Activated CD4-positive, CD25-positive, alpha-beta regulatory T cell treated with anti-CD3 and anti-CD28 coated beads, Interleukin-2, amount 50 U/mL, for 16 hours (primary cell): ENCODE measurements around the gene LRMDA.
"Not testable (repeated sequence)": the region's sequence is repeated elsewhere in the genome, so short reads cannot be mapped to it uniquely, and the experiment has no call there.

ENCODE experiments used
- DNase-seq: peaks from one replicate; pipeline ENCODE4 v3.0.0-alpha.2; 2020; ENCODE audit warnings: low read depth, low spot score

LRMDA gene

GRCh38 chr10:76119036-76119435 is 687.6 kb downstream of the LRMDA start:
- no peak for DNase-seq

DNA sequence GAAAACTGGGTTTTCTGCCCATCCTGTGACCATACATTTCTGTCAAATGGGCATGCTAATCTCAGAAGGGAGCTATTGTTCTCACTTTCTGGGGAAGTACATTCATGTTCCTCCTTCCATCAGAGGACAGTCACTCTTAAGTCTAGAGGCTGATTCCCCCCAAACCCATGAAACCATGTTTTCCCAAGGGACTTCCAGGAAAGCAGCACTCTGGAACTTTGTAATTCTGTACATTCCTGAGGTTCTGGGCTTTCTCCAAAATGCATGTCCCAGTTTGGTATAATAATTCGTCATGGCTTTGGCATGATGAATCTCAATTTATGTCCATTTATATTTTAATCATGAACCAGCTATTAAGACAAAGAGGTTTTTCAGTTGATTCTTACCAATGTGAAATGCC is 688.1 kb downstream of the LRMDA start:
- no peak for DNase-seq

DNA sequence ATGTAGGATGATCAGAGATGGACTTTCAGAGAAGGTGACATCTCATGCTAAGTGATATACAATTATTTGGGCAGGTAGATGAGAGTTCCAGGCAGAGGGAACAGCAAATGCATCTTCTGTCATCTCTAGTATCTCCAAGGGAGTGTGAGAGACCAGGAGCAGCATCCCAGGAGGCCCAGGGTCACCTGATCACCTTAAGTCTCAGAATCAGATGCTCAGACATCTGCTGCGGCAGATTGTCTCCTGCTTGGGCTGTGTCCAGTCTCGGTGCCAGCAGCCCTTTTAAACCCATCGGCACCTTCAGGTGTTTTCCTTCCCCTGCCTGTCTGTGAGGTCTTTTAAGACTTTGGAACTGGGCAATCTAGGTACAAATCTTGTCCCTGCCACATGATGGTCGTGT is 690.6 kb downstream of the LRMDA start:
- no peak for DNase-seq

DNA sequence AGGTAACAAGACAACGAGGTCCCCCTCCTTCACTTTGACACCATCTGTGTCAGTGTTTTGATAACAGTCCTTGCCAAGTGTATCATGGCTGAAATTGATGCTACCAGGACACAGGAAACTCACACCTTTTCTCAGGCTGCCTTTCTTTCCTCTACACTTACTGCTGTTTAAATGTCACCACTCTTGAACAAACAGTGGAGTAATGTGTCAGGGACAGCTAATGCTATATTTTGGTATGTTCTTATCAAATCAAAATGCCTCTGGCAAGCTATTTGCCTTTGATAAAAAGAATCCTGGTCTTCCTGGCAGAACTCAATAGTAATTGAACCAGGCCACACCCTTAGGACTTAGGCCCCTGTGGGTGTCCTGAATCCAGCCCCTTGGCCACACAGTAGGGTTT is 692.9 kb downstream of the LRMDA start:
- no peak for DNase-seq

GRCh38 chr10:76125900-76126299 is 694.5 kb downstream of the LRMDA start:
- no peak for DNase-seq

DNA sequence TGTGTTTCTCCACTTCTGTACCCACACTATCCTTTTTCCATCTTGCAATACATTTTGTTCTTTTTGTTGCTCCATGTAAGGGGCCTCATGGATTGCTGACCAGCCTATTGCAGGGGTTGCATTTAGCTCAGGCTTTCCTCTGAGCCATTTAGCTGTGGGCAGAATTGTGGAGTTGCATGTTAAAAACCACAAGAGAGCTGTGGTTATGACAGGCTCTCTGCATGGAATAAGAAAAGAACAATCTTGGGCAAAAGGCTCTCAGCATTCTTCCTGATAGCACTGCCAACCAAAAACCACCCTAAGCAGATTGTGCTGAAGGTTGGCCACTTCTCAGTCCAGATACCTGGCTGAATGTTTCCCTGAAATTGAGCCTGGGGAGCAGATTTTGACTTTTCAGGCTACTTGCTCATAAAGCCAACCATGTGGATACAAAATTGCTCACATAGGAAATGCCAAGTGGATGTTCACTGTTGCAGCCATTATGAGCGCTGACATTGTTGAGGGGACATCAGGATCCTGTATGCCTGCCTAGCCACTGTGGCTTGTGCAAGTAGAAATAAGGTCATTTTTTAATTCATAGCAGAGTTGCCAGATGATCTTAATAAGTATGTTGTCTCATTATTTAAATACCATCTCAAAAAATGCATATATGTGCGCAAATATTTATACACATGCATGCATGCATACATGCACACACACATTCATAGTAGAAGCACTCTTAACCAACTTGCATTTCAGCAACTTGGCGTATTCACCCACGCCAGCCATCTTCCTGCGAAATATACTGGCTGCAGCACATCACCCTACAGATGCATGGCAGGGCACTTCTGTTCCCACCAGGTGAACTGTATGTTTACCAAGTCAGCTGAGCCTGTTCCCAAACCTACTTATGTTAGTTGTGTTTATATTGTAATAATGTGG is 695.4 kb downstream of the LRMDA start:
- DNase-seq = no peak

GRCh38 chr10:76127984-76128589 is 696.7 kb downstream of the LRMDA start:
- no peak for DNase-seq

DNA sequence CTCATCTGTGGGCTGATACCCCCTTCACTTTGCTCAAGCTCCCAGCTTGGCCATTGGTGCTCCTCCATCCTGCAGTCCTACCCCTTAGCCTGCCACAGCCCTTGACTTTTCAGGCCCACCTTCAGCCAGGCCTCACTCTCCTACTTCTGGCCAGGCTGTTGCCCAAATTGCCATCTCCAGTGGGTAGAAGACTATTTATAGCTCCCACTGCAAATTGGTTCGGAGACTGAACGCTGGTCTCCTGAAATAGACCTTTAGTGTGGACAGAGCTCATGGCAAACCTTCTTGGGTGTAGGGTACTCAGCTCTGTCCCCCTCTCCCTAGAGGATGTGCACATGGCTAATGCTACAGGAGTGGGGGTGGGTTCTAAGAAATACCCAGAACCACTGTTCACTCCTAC is 697.8 kb downstream of the LRMDA start:
- no peak for DNase-seq

DNA sequence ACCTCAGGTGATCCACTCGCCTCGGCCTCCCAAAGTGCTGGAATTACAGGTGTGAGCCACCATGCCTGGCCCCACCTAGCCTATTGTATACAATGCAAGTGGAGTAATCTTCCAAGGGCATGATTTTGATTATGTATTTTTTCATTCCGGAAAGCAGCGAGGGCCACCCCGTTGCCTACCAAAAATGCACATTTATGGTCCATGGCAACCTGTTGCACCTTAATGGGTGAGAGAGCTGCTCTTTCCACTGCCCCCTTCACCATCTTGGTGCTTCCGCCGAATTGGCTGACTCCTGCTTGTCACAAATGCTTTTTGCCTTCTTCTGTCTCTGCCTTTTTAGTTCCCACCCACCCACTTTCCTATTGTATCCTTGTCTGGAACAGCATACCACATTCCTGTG is 699.5 kb downstream of the LRMDA start:
- DNase-seq = no peak

GRCh38 chr10:76133597-76134255 is 702.3 kb downstream of the LRMDA start:
- DNase-seq = no peak

GRCh38 chr10:76136961-76137360 is 705.5 kb downstream of the LRMDA start:
- no peak for DNase-seq

- DNase-seq = no peak
Observed at GRCh38 chr10:76138286-76138685, 706.9 kb downstream of the LRMDA start.

DNA sequence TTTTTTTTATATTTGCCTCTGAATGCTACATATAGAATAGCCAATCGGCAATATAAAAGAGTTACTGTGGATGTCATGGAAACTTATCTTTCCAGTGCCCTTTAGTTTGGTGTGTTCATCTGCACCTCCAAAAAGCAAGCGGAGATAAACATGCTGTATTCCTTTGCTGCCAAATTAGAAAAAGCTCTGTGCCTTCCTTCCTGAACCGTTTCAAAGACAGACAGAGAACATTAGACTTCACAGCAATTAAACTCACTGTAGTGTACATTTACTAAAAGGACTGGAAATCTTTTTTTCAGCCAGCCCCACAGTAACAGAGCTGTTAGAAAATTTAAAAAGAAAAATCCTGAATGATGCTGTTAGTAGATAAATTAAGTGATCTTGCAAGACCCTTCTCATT is 707.5 kb downstream of the LRMDA start:
- DNase-seq = no peak

GRCh38 chr10:76139431-76139830 is 708.0 kb downstream of the LRMDA start:
- DNase-seq = no peak

DNA sequence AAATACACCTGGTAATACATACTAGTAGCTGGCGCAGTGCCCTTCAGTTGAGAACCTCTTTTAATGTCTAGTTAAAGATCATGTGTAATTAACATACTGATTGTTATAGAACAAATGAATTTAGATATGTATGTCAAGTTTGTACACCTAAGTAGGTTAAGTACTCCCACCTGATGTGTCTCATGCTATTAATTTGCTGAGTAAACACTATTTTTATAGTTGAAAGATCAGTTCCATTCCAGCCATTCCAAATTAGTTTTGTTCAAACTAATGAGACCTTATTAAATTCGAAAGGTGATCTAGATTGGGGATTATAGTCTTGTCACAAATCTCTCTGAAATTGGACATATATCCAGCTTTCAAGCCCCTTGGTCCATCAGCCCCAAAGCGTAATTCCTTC is 710.0 kb downstream of the LRMDA start:
- DNase-seq = no peak

DNA sequence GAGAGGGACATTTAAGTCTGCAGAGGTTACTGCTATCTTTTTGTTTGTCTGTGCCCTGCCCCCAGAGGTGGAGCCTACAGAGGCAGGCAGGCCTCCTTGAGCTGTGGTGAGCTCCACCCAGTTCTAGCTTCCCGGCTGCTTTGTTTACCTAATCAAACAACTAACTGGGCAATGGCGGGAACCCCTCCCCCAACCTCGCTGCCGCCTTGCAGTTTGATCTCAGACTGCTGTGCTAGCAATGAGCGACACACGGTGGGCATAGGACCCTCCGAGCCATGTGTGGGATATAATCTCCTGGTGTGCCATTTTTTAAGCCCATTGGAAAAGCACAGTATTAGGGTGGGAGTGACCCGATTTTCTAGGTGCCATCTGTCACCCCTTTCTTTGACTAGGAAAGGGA is 716.8 kb downstream of the LRMDA start:
- not testable (repeated sequence) for DNase-seq

- DNase-seq = no peak
Observed at GRCh38 chr10:76149182-76149581, 717.8 kb downstream of the LRMDA start.

- DNase-seq = no peak
Observed at GRCh38 chr10:76149602-76150138, 718.2 kb downstream of the LRMDA start.

GRCh38 chr10:76150139-76150875 is 718.9 kb downstream of the LRMDA start:
- DNase-seq = no peak

DNA sequence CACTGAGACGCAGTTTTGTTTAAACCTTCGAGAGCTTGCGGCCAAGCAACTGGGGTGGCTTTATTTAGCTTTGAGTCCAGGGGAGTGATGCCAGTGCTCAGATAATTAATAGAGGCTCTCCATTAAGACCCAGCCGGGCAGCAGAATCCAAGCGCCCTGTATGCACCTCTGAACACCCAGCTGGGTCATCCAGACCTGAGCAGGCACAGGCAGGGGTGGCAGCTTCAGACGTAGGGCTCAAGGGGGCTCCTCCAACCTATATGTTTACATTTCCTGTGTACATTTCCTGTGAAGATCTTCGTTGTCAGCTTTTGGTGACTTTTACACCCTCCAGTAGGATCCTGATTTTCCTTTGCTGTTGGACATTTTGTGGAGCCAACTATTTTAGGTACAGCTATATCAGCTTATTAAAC is 719.5 kb downstream of the LRMDA start:
- DNase-seq = no peak

DNA sequence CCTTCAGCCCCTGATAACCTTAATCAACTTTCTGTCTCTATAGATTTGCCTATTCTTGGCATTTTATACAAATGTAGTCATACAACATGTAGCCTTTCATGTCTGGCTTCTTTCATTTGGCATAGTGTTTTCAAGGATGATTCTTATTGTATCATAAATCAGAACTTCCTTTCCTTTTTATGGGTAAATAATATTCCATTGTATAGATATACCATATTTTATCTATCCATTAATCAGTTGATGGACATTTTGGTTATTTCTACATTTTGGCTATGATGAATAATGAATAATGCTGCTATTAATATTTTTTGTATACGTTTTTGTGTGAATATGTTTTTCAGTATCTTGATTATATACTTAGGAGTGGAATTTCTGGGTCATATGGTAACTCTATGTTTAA is 720.8 kb downstream of the LRMDA start:
- DNase-seq = no peak

DNA sequence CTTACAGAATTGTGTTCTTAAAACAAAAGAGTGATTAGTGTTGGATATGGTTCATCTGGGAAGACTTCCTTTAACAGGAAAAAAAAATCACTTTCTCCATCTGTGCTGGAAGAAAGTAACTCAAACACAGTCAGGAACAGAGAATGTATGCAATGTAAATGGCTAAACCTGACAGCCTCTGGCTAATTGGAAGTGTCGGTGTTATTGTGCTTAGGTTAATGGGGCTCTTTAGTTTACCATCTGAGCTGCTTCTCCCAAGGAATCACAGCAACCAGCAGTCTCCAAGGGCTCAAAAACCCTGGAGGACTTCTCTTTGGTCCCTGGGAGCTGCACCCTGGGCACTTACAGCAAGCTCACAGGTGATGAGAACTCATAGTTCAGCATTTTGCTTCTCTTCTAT is 724.5 kb downstream of the LRMDA start:
- DNase-seq = no peak
